WTC11 (cell line): Measurements from ENCODE around the gene RSRC1. TPM values are rescaled to one million over a fixed set of nuclear protein-coding genes. Genes with fewer than 3 reads are reported as not detected.

Experiments
- ATAC-seq: fragments of 200-7000 bp; cut with Tn5 transposase; 2 replicates; pipeline ENCODE4 v1.10.0; 2021; ENCODE audit warnings: mild to moderate bottlenecking, moderate library complexity
- CTCF ChIA-PET: fragments of 300-600 bp; sonication (Branson Sonifier 250); formaldehyde crosslinking; loops from one replicate; lab custom pipeline; 2021; ENCODE audit warnings: antibody characterized with exemption; lab: Charles Lee
- POLR2A ChIA-PET: fragments of 350-600 bp; sonication (Branson Sonifier 250); formaldehyde crosslinking; loops from one replicate; lab custom pipeline; 2021; ENCODE audit warnings: antibody characterized with exemption; lab: Charles Lee
- DNase-seq: peaks from one replicate; pipeline ENCODE4 v3.0.0; 2021; ENCODE audit warnings: low spot score
- H3K27ac Mint-ChIP-seq: 2 replicates; pipeline ENCODE4 v1.8.0; 2021; ENCODE audit warnings: mixed read lengths
- H3K27me3 Mint-ChIP-seq: 2 replicates; pipeline ENCODE4 v1.8.0; 2021; ENCODE audit warnings: low read depth, mild to moderate bottlenecking, moderate library complexity, mixed read lengths
- H3K36me3 Mint-ChIP-seq: 2 replicates; pipeline ENCODE4 v1.8.0; 2021; ENCODE audit warnings: mixed read lengths
- H3K4me1 Mint-ChIP-seq: 2 replicates; pipeline ENCODE4 v1.8.0; 2022; ENCODE audit warnings: mixed read lengths
- H3K4me3 Mint-ChIP-seq: 2 replicates; pipeline ENCODE4 v1.8.0; 2021; ENCODE audit warnings: mild to moderate bottlenecking, moderate library complexity, mixed read lengths
- H3K9me3 Mint-ChIP-seq: 2 replicates; pipeline ENCODE4 v1.8.0; 2021; ENCODE audit warnings: mixed read lengths
- ATF2 ChIP-seq: sonication (generic); formaldehyde crosslinking; IDR thresholded peaks from 2 replicates; pipeline ENCODE4 v1.8.1; 2022; ENCODE audit warnings: low read depth, missing genetic modification reagents, borderline replicate concordance
- CREB1 ChIP-seq: sonication (generic); formaldehyde crosslinking; IDR thresholded peaks from 2 replicates; pipeline ENCODE4 v1.8.0; 2023; ENCODE audit warnings: mild to moderate bottlenecking, missing genetic modification reagents
- E2F5 ChIP-seq: sonication (generic); formaldehyde crosslinking; IDR thresholded peaks from 2 replicates; pipeline ENCODE4 v1.8.1; 2022; ENCODE audit warnings: mild to moderate bottlenecking, moderate library complexity, missing genetic modification reagents
- FOXK1 ChIP-seq: sonication (generic); formaldehyde crosslinking; IDR thresholded peaks from 2 replicates; pipeline ENCODE4 v1.8.0; 2022; ENCODE audit warnings: mild to moderate bottlenecking, moderate library complexity, missing genetic modification reagents
- FOXP4 ChIP-seq: sonication (generic); formaldehyde crosslinking; IDR thresholded peaks from 2 replicates; pipeline ENCODE4 v1.8.0; 2022; ENCODE audit warnings: mild to moderate bottlenecking, missing genetic modification reagents
- GABPB1 ChIP-seq: sonication (generic); formaldehyde crosslinking; IDR thresholded peaks from 2 replicates; pipeline ENCODE4 v1.8.1; 2023; ENCODE audit warnings: mild to moderate bottlenecking, missing genetic modification reagents
- HMGXB4 ChIP-seq: sonication (generic); formaldehyde crosslinking; IDR thresholded peaks from 2 replicates; pipeline ENCODE4 v1.8.1; 2023; ENCODE audit warnings: mild to moderate bottlenecking, moderate library complexity, missing genetic modification reagents
- IRF1 ChIP-seq: sonication (generic); formaldehyde crosslinking; IDR thresholded peaks from 2 replicates; pipeline ENCODE4 v1.8.0; 2023; ENCODE audit warnings: missing genetic modification reagents
- NFYB ChIP-seq: sonication (generic); formaldehyde crosslinking; conservative IDR thresholded peaks from 2 replicates; pipeline ENCODE4 v1.8.0; 2022; ENCODE audit warnings: low read depth, missing genetic modification reagents
- NR1H2 ChIP-seq: sonication (generic); formaldehyde crosslinking; IDR thresholded peaks from 2 replicates; pipeline ENCODE4 v1.9.0; 2021; ENCODE audit warnings: mild to moderate bottlenecking, moderate library complexity, missing genetic modification reagents
- NR3C1 ChIP-seq: sonication (generic); formaldehyde crosslinking; conservative IDR thresholded peaks from 2 replicates; pipeline ENCODE4 v1.8.1; 2023; ENCODE audit warnings: low read depth, mild to moderate bottlenecking, missing genetic modification reagents
- SOX15 ChIP-seq: fragments of 250-450 bp; sonication (Bioruptor Pico); IDR thresholded peaks from 2 replicates; pipeline ENCODE4 v1.9.0; 2021; ENCODE audit warnings: mild to moderate bottlenecking
- TEAD4 ChIP-seq: sonication (generic); formaldehyde crosslinking; IDR thresholded peaks from 2 replicates; pipeline ENCODE4 v1.8.0; 2022; ENCODE audit warnings: mild to moderate bottlenecking, missing genetic modification reagents
- ZNF263 ChIP-seq: sonication (generic); formaldehyde crosslinking; IDR thresholded peaks from 2 replicates; pipeline ENCODE4 v1.8.1; 2022; ENCODE audit warnings: low read depth, mild to moderate bottlenecking, moderate library complexity, missing genetic modification reagents
- ZNF281 ChIP-seq: sonication (generic); formaldehyde crosslinking; IDR thresholded peaks from 2 replicates; pipeline ENCODE4 v1.8.0; 2023; ENCODE audit warnings: mild to moderate bottlenecking, missing genetic modification reagents
- ZSCAN18 ChIP-seq: fragments of 250-450 bp; sonication (Bioruptor Pico); IDR thresholded peaks from 2 replicates; pipeline ENCODE4 v2.1.2; 2022; ENCODE audit warnings: mild to moderate bottlenecking, moderate library complexity
- total RNA-seq: library from RNA; stranded (reverse); gene quantifications from 3 replicates; pipeline ENCODE4 v1.2.3, GENCODE V29; 2021

RSRC1 gene
- total RNA-seq, 1 experiment from 2014 or later: 21.3 TPM

GRCh38 chr3:158098834-158099424 lies 11.0 kb upstream of the RSRC1 start:
- Mint-ChIP-seq H3K4me1 (peaks cover 56% of the 10 kb centered on the region), H3K9me3 (no peaks in the 10 kb centered on the region)
- no peak for DNase-seq

More at GRCh38 chr3:158098834-158099424, 11.0 kb upstream of the RSRC1 start:
- ChIA-PET CTCF (interaction anchor here (1.3 to 1.8 kb wide), 2 partner anchors 8 to 11 kb away, joined by 3 to 4 read pairs; partner anchors contain the start of gene RSRC1), POLR2A (interaction anchor here (1.1 kb wide), 1 partner anchor 11 kb away, joined by 4 read pairs; the partner anchor contains the start of gene RSRC1)
- TF ChIP-seq GABPB1 (CRISPR knock-in tag) (no peak), FOXK1 (no peak), NR1H2 (CRISPR knock-in tag) (no peak), HMGXB4 (CRISPR knock-in tag) (no peak), IRF1 (CRISPR knock-in tag) (no peak), E2F5 (CRISPR knock-in tag) (no peak), CREB1 (no peak), ZNF263 (CRISPR knock-in tag) (no peak), ZSCAN18 (CRISPR knock-in tag) (no peak), NFYB (CRISPR knock-in tag) (no peak), FOXP4 (CRISPR knock-in tag) (no peak), SOX15 (CRISPR knock-in tag) (no peak), TEAD4 (CRISPR knock-in tag) (no peak), ZNF281 (no peak), NR3C1 (CRISPR knock-in tag) (no peak), ATF2 (CRISPR knock-in tag) (no peak)
- H3K27me3 Mint-ChIP-seq: peaks cover 100% of the 10 kb centered on the region
- no peak for ATAC-seq
- peak overlapping the region; percentile 90 for H3K4me3 Mint-ChIP-seq
- H3K36me3 Mint-ChIP-seq: no peaks in the 10 kb centered on the region
- H3K27ac Mint-ChIP-seq: no peak overlapping the region
